ENCODE data around the gene SMTNL1. TPM values are rescaled to one million over a fixed set of nuclear protein-coding genes. Genes with fewer than 3 reads are reported as not detected.

Gene SMTNL1
- total RNA-seq, 1 experiment from 2014 or later: not detected

GRCh38 chr11:57496109-57496820, 41.1 kb upstream of the SMTNL1 start:
- Histone ChIP-seq H3K56ac (ENCODE audit: insufficient read length, low read depth, low read length) (no peak overlapping the region), H3T11ph (ENCODE audit: low read length) (no peak overlapping the region), H3K23me2 (ENCODE audit: insufficient read length, low read depth, low read length, poor library complexity, severe bottlenecking) (no peaks in the 10 kb centered on the region), H2AFZ (ENCODE audit: low read length) (no peak overlapping the region), H4K20me1 (ENCODE audit: control insufficient read depth, insufficient read depth, insufficient read length) (peaks cover 3% of the 10 kb centered on the region), H3K27me3 (ENCODE audit: insufficient read depth, low read length) (no peaks in the 10 kb centered on the region), H3K4me1 (ENCODE audit: insufficient read depth, low read length) (peaks cover 11% of the 10 kb centered on the region; the same call in 1 of the 2 replicates), H3K14ac (ENCODE audit: insufficient read depth, low read length) (no peak overlapping the region), H4K5ac (ENCODE audit: insufficient read length, low read depth, low read length) (no peak overlapping the region), H3K9ac (ENCODE audit: extremely low read depth, insufficient read length, low read length) (no peak overlapping the region), H3K18ac (ENCODE audit: insufficient read length, low read depth, low read length) (no peak overlapping the region), H2BK5ac (ENCODE audit: insufficient read length, low read length) (no peak overlapping the region), H3K4me2 (ENCODE audit: insufficient read depth, insufficient read length, low read length) (no peak overlapping the region), H3K79me1 (ENCODE audit: insufficient read depth, low read depth, low read length, poor library complexity, severe bottlenecking) (no peaks in the 10 kb centered on the region), H3K23ac (ENCODE audit: insufficient read length, low read depth, low read length) (no peak overlapping the region), H2BK20ac (ENCODE audit: low read depth, low read length, poor library complexity, severe bottlenecking) (no peak overlapping the region), H3K4ac (ENCODE audit: low read depth, low read length) (no peak overlapping the region), H2AK5ac (ENCODE audit: insufficient read length, low read length) (no peak overlapping the region), H2BK12ac (ENCODE audit: insufficient read length, low read depth, low read length) (no peak overlapping the region), H4K91ac (ENCODE audit: insufficient read length, low read depth, low read length) (no peak overlapping the region), H2BK15ac (ENCODE audit: low read depth, low read length) (no peak overlapping the region), H4K8ac (replicated peaks; ENCODE audit: insufficient read length, low read depth, low read length) (no peak overlapping the region), H3K9me3 (ENCODE audit: control insufficient read depth, low read depth, low read length) (no peaks in the 10 kb centered on the region), H3K27ac (ENCODE audit: insufficient read length, low read depth, low read length) (no peak overlapping the region), H3K79me2 (ENCODE audit: insufficient read depth, low read length) (no peaks in the 10 kb centered on the region), H2BK120ac (ENCODE audit: low read depth, low read length, poor library complexity, severe bottlenecking) (no peak overlapping the region)
- DNase-seq: no peak
- WGBS (ENCODE audit: extremely low coverage, insufficient read length, low lambda C conversion rate): no CpG with 5 or more reads among the region's 9 CpGs
- H3K27ac Mint-ChIP-seq: peak overlapping the region; percentile 67 to 83 (median 82); a peak in 5 of 7 replicates
- H3K4me3 Mint-ChIP-seq: no peak overlapping the region
- H3K27me3 Mint-ChIP-seq (ENCODE audit: low read depth): no peaks in the 10 kb centered on the region; the same call in 1 of the 2 replicates
- H3K36me3 Mint-ChIP-seq (ENCODE audit: insufficient read depth in 1 of 3, low read depth in 3 of 3): peaks cover 23 to 44% (median 25%) of the 10 kb centered on the region in 3 experiments; a peak in 6 of 7 replicates
- peaks cover 22 to 52% of the 10 kb centered on the region in 2 experiments for H3K4me1 Mint-ChIP-seq
- TF ChIP-seq CTCF (conservative IDR thresholded peaks at IDR 0.05): no peak
- H3K9me3 Mint-ChIP-seq: no peaks in the 10 kb centered on the region; a peak in 1 of 5 replicates

All from H9 (cell line).